SK-N-SH (cell line): ENCODE data around the gene FYB2. TPM values are rescaled to one million over a fixed set of nuclear protein-coding genes. Genes with fewer than 3 reads are reported as not detected.

Source experiments
- CTCF ChIA-PET: fragments of 300-600, 350-600 bp; formaldehyde crosslinking; extraction: SDS; loops from one replicate; lab custom pipeline; 2021; lab: Yijun Ruan, JAX
- POLR2A ChIA-PET: fragments of 350-600 bp; sonication (Branson Sonifier 250); formaldehyde crosslinking; extraction: SDS; loops from one replicate; lab custom pipeline; 2020; ENCODE audit warnings: antibody characterized with exemption, inconsistent platforms; lab: Yijun Ruan, JAX
- DNase-seq: peaks from one replicate; pipeline ENCODE4 v3.0.0; 2012
- H2AFZ ChIP-seq: fragments of 200-600 bp; sonication (generic); 2 replicates; pipeline ENCODE4 v1.8.1; 2016; ENCODE audit warnings: antibody characterized with exemption, mild to moderate bottlenecking, low read depth
- H3F3A ChIP-seq: fragments of 200-600 bp; sonication (generic); replicated peaks from 2 replicates; pipeline ENCODE3; 2016; ENCODE audit warnings: antibody characterized with exemption, mild to moderate bottlenecking; ENCODE audit not compliant: insufficient read depth
- H3K27ac ChIP-seq, 2 experiments: fragments of 200-500 bp in 1 of 2; fragments of 200-600 bp in 1 of 2; sonication (Bioruptor generic) in 1 of 2; sonication (generic), shearing (Covaris generic) in 1 of 2; 2 replicates each; pipeline versions ENCODE4 v1.5.1 to v1.6.1; 2014 to 2016; ENCODE audit warnings: low read depth in 2 of 2, inconsistent platforms in 1 of 2, low read length in 1 of 2, mild to moderate bottlenecking in 1 of 2, mixed read lengths in 1 of 2
- H3K27me3 ChIP-seq: fragments of 200-600 bp; sonication (generic), shearing (Covaris generic); 2 replicates; pipeline ENCODE4 v1.6.1; 2016; ENCODE audit warnings: mixed run types; ENCODE audit not compliant: insufficient read depth
- H3K36me3 ChIP-seq, 2 experiments: fragments of 200-500 bp in 1 of 2; fragments of 200-600 bp in 1 of 2; sonication (Bioruptor generic) in 1 of 2; sonication (generic) in 1 of 2; replicated peaks in 1 of 2; 2 replicates each; pipeline versions ENCODE3 to v1.5.1; 2014 to 2016; ENCODE audit warnings: low read length in 1 of 2, mild to moderate bottlenecking in 1 of 2; ENCODE audit not compliant: insufficient read depth in 2 of 2, control insufficient read depth in 1 of 2
- H3K4me1 ChIP-seq, 2 experiments: fragments of 200-500 bp in 1 of 2; fragments of 200-600 bp in 1 of 2; sonication (Bioruptor generic) in 1 of 2; sonication (generic), shearing (Covaris generic) in 1 of 2; 2 replicates each; pipeline versions ENCODE4 v1.5.1 to v1.6.1; 2014 to 2016; ENCODE audit warnings: low read depth in 1 of 2, low read length in 1 of 2, mixed run types in 1 of 2; ENCODE audit not compliant: insufficient read depth in 2 of 2, control insufficient read depth in 1 of 2
- H3K4me2 ChIP-seq: fragments of 200-600 bp; sonication (generic), shearing (Covaris generic); 2 replicates; pipeline ENCODE4 v1.6.1; 2017; ENCODE audit warnings: mixed run types
- H3K4me3 ChIP-seq, 2 experiments: fragments of 200-500 bp in 1 of 2; fragments of 200-600 bp in 1 of 2; sonication (Bioruptor generic) in 1 of 2; sonication (generic), shearing (Covaris generic) in 1 of 2; 2 replicates each; pipeline versions ENCODE4 v1.5.1 to v1.8.1; 2014 to 2016; ENCODE audit warnings: low read depth in 2 of 2, inconsistent platforms in 1 of 2, low read length in 1 of 2, mild to moderate bottlenecking in 1 of 2, mixed read lengths in 1 of 2, moderate library complexity in 1 of 2
- H3K79me2 ChIP-seq: fragments of 200-600 bp; sonication (generic); 2 replicates; pipeline ENCODE4 v1.8.1; 2017; ENCODE audit warnings: mild to moderate bottlenecking; ENCODE audit not compliant: insufficient read depth
- H3K9ac ChIP-seq: fragments of 200-600 bp; sonication (generic); 2 replicates; pipeline ENCODE4 v1.6.1; 2017; ENCODE audit warnings: mixed run types
- H3K9me2 ChIP-seq: fragments of 200-600 bp; sonication (generic); 2 replicates; pipeline ENCODE4 v1.6.1; 2017; ENCODE audit warnings: mixed run types
- H3K9me3 ChIP-seq: fragments of 200-600 bp; sonication (generic); 2 replicates; pipeline ENCODE4 v1.6.1; 2017; ENCODE audit warnings: mixed run types, mild to moderate bottlenecking, moderate library complexity
- H4K20me1 ChIP-seq: fragments of 200-600 bp; sonication (generic); 2 replicates; pipeline ENCODE4 v1.6.1; 2017; ENCODE audit warnings: mild to moderate bottlenecking, mixed run types; ENCODE audit not compliant: insufficient read depth
- CHD2 ChIP-seq: fragments of 150-350 bp; IDR thresholded peaks from 2 replicates; pipeline ENCODE4 v1.6.1; 2018; ENCODE audit warnings: low read length; ENCODE audit not compliant: partially characterized antibody
- CTCF ChIP-seq: fragments of 200-600 bp; sonication (generic); IDR thresholded peaks from 2 replicates; pipeline ENCODE4 v1.6.1; 2017; ENCODE audit warnings: antibody characterized with exemption, mild to moderate bottlenecking, moderate library complexity
- FOXM1 ChIP-seq: IDR thresholded peaks from 2 replicates; pipeline ENCODE4 v1.4.0; 2012; ENCODE audit warnings: low read depth, mild to moderate bottlenecking
- IRF3 ChIP-seq: fragments of 150-350 bp; IDR thresholded peaks from 2 replicates; pipeline ENCODE4 v1.6.1; 2016; ENCODE audit warnings: mild to moderate bottlenecking, low read depth, low read length
- JUND ChIP-seq: IDR thresholded peaks from 2 replicates; pipeline ENCODE4 v1.4.0; 2012
- MAX ChIP-seq: IDR thresholded peaks from 2 replicates; pipeline ENCODE4 v1.4.0; 2012; ENCODE audit warnings: low read depth
- MEF2A ChIP-seq: IDR thresholded peaks from 2 replicates; pipeline ENCODE4 v1.4.0; 2012; ENCODE audit warnings: low read depth, borderline replicate concordance
- MXI1 ChIP-seq: IDR thresholded peaks from 2 replicates; pipeline ENCODE4 v1.6.1; 2012; ENCODE audit warnings: mild to moderate bottlenecking, low read depth, low read length, improper control_type of control experiment
- NFIC ChIP-seq: IDR thresholded peaks from 2 replicates; pipeline ENCODE4 v1.4.0; 2012; ENCODE audit warnings: borderline replicate concordance
- NRF1 ChIP-seq: IDR thresholded peaks from 2 replicates; pipeline ENCODE4 v1.6.1; 2012; ENCODE audit warnings: low read depth, mild to moderate bottlenecking, low read length
- POLR2AphosphoS5 ChIP-seq: IDR thresholded peaks from 2 replicates; pipeline ENCODE4 v1.6.1; 2012; ENCODE audit warnings: low read depth, low read length
- RCOR1 ChIP-seq: fragments of 150-350 bp; IDR thresholded peaks from 2 replicates; pipeline ENCODE4 v1.6.1; 2017; ENCODE audit warnings: antibody characterized with exemption, low read length
- RFX5 ChIP-seq: IDR thresholded peaks from 2 replicates; pipeline ENCODE4 v1.6.1; 2012; ENCODE audit warnings: mild to moderate bottlenecking, improper control_type of control experiment, low read length
- SMC3 ChIP-seq: IDR thresholded peaks from 2 replicates; pipeline ENCODE4 v1.6.1; 2012; ENCODE audit warnings: low read depth, low read length, improper control_type of control experiment
- TCF12 ChIP-seq: IDR thresholded peaks from 2 replicates; pipeline ENCODE4 v1.4.0; 2012
- USF1 ChIP-seq: IDR thresholded peaks from 2 replicates; pipeline ENCODE4 v1.4.0; 2012; ENCODE audit warnings: low read depth, borderline replicate concordance
- USF2 ChIP-seq: fragments of 150-350 bp; IDR thresholded peaks from 2 replicates; pipeline ENCODE4 v1.6.1; 2017; ENCODE audit warnings: antibody characterized with exemption, low read length, low read depth, borderline replicate concordance
- ZBTB33 ChIP-seq: IDR thresholded peaks from 2 replicates; pipeline ENCODE4 v1.4.0; 2012; ENCODE audit warnings: low read depth, borderline replicate concordance
- WGBS: methylation state at CpG from one replicate; pipeline ENCODE4 v1.1.6; 2017; ENCODE audit warnings: low lambda C conversion rate; 5-methylcytosine and 5-hydroxymethylcytosine counted together
- polyA plus RNA-seq, 3 experiments: library from polyadenylated mRNA; depleted of rRNA; stranded (reverse); fragments of >200 nt; gene quantifications; 2 replicates each; pipeline ENCODE4 v1.2.3, GENCODE V29; 2012

FYB2 gene
- polyA plus RNA-seq, 1 of the 3 experiments (the other 2 are of a cell fraction), result not detected

GRCh38 chr1:56837244-56837939 is 18.2 kb upstream of the FYB2 start:
- Histone ChIP-seq H3K4me2 (no peak overlapping the region), H3F3A (no peaks in the 10 kb centered on the region), H2AFZ (no peak overlapping the region), H3K27me3 (no peaks in the 10 kb centered on the region), H3K9me3 (no peaks in the 10 kb centered on the region), H3K36me3 (no peaks in the 10 kb centered on the region), H3K27ac (no peak overlapping the region), H3K4me1 (0 out of 4 replicates have a peak, but pooled peaks cover 0 to 3% of the 10 kb centered on the region in 2 experiments), H3K9ac (no peak overlapping the region)
- POLR2A ChIA-PET, result interaction anchor here (0.6 kb wide), 1 partner anchor 1587 kb away, joined by 4 read pairs; no protein-coding TSS in a partner anchor
- CTCF ChIA-PET, result interaction anchor here (0.8 to 1.2 kb wide), 2 partner anchors 17 to 239 kb away, joined by 3 read pairs; partner anchors contain the start of gene C8A
- TF ChIP-seq MAX (no peak), IRF3 (no peak), JUND (no peak), POLR2AphosphoS5 (no peak), USF2 (no peak), SMC3 (no peak), ZBTB33 (no peak), FOXM1 (no peak), MEF2A (no peak), RCOR1 (no peak), MXI1 (no peak)
- TF ChIP-seq, all 33 proteins: peak for 0
- Histone ChIP-seq H3K79me2 (no peaks in the 10 kb centered on the region), H4K20me1 (no peaks in the 10 kb centered on the region), H3K9me2 (no peaks in the 10 kb centered on the region), H3K4me3 (no peak overlapping the region)
- whole genome bisulfite sequencing, result 56% methylated on average over 9 of the region's 9 CpGs
- no peak for DNase-seq

- Histone ChIP-seq H3K9me2 (no peaks in the 10 kb centered on the region), H3K27me3 (no peaks in the 10 kb centered on the region), H3F3A (peaks cover 5% of the 10 kb centered on the region), H2AFZ (no peak overlapping the region), H3K27ac (no peak overlapping the region), H3K4me3 (no peak overlapping the region), H3K9ac (no peak overlapping the region), H3K79me2 (no peaks in the 10 kb centered on the region), H3K9me3 (no peaks in the 10 kb centered on the region), H4K20me1 (no peaks in the 10 kb centered on the region), H3K4me1 (peaks cover 0 to 3% of the 10 kb centered on the region in 2 experiments; a peak in 1 of 4 replicates), H3K4me2 (no peak overlapping the region), H3K36me3 (no peaks in the 10 kb centered on the region)
- 70% methylated on average over 4 of the region's 4 CpGs for WGBS
- DNase-seq, result no peak
- ChIA-PET POLR2A (no interaction called here), CTCF (interaction anchor here (0.8 to 1.1 kb wide), 3 partner anchors 18 to 1327 kb away, joined by 3 read pairs; partner anchors contain the start of gene C8A)
- TF ChIP-seq FOXM1 (no peak), TCF12 (no peak), RFX5 (no peak), CHD2 (no peak), IRF3 (no peak), CTCF (no peak), POLR2AphosphoS5 (no peak), USF1 (no peak), NRF1 (no peak), NFIC (no peak)
Observed at GRCh38 chr1:56836359-56836758, 17.2 kb upstream of the FYB2 start.
